Measurements from ENCODE around the gene PRSS23.

- no peak for TF ChIP-seq CTCF (IDR thresholded peaks at IDR 0.05; ENCODE audit: insufficient read depth, low read length, poor library complexity, severe bottlenecking)
- TF ChIP-seq EZH2phosphoT487 (conservative IDR thresholded peaks at IDR 0.05; ENCODE audit: low read length): no peak
These were observed 26.7 kb upstream of the PRSS23 start for GRCh38 chr11:86773513-86774252.

All from SU-DHL-6 (cell line).